Measurements from ENCODE around the gene ATG2A. TPM values are rescaled to one million over a fixed set of nuclear protein-coding genes. Genes with fewer than 3 reads are reported as not detected.
A peak's percentile ranks its signal among the peaks of the same experiment; 100 is the strongest.

Gene ATG2A
- total and polyA plus RNA-seq, 2 donors from 2014 or later = 16.8 to 26.9 TPM

DNA sequence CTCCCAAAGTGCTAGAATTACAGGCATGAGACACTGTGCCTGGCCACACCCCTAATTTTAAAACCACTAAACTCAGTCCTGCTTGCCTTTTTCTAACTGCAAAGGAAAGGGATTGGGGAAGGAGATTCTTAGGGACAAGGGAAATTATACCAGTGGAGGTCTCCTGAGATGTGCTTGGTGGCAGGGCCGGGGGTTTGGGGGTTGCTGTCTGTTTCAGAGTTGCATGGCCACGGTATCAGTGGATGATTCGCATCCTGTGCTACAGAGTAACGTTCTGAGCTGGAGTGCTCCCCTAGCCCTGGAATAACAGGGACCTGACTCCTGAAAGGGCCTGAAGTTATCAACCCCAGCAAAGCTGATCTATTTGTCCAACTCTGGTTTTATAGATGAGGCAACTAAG is 19.5 kb upstream of the ATG2A start:
- TF ChIP-seq, protein P1, sequence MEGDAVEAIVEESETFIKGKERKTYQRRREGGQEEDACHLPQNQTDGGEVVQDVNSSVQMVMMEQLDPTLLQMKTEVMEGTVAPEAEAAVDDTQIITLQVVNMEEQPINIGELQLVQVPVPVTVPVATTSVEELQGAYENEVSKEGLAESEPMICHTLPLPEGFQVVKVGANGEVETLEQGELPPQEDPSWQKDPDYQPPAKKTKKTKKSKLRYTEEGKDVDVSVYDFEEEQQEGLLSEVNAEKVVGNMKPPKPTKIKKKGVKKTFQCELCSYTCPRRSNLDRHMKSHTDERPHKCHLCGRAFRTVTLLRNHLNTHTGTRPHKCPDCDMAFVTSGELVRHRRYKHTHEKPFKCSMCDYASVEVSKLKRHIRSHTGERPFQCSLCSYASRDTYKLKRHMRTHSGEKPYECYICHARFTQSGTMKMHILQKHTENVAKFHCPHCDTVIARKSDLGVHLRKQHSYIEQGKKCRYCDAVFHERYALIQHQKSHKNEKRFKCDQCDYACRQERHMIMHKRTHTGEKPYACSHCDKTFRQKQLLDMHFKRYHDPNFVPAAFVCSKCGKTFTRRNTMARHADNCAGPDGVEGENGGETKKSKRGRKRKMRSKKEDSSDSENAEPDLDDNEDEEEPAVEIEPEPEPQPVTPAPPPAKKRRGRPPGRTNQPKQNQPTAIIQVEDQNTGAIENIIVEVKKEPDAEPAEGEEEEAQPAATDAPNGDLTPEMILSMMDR (IDR thresholded peaks at IDR 0.05; ENCODE audit: borderline replicate concordance, extremely low read depth, insufficient read depth) = no peak
- Histone ChIP-seq H3K4me3 (ENCODE audit: low read length in 3 of 3) (no peak overlapping the region), H3K27ac (ENCODE audit: low read depth in 2 of 2, low read length in 2 of 2) (no peak overlapping the region), H3K36me3 (ENCODE audit: control insufficient read depth in 2 of 3, insufficient read depth in 3 of 3, low read length in 3 of 3) (peaks cover 0 to 14% (median 13%) of the 10 kb centered on the region in 3 donors), H3K27me3 (ENCODE audit: control insufficient read depth, insufficient read depth, low read length) (no peaks in the 10 kb centered on the region), H3K9me3 (ENCODE audit: control insufficient read depth in 2 of 3, insufficient read depth in 1 of 3, low read length in 3 of 3) (no peaks in the 10 kb centered on the region), H3K9ac (ENCODE audit: low read length in 3 of 3) (no peak overlapping the region), H3K4me1 (ENCODE audit: control insufficient read depth in 2 of 3, insufficient read depth in 2 of 3, low read depth in 1 of 3, low read length in 3 of 3) (peaks cover 0 to 2% (median 0%) of the 10 kb centered on the region in 3 donors)
- FAIRE-seq = no peak
- intact Hi-C loops (cut with DNase I) = loop anchor here (10.0 kb wide), 1 partner anchor 58 kb away; the partner anchor contains the start of gene BATF2
- DNase-seq = no peak

DNA sequence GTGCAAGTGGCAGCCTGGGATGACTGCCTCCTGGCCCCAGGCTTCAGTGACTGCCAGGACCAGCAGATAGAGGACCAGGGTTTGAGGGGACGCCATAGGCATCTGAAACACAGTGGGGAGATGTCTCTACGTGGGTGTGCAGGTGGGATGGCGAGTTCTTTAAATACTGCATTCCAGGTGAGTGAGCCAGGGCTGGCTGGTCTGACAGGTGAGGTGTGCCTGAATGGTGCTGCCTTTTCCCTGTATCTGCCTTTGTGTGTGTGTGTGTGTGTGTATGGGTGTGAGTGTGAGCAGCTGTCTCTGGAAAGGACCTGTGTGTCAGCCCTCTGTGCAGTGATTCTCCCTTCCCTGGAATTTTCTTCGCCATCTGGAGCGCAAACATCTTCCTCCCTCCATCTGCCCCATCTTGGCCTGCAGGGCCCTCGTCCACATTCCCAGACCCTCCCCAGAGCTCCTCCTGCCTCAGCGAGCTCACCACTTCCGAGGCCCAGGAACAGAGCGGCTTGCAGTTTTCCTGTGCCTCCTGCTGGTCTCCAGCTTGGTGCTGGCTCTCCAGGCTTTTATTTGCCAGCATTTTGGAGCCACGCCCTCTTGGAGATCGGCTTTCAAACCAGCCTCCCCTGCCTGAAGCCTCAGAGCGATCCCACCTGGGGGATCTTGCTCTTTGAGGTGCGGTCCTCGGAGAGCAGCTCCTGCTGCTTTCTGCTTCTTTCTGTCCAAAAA is 18.5 kb upstream of the ATG2A start, which contains the start of gene GPHA2:
TSS of gene GPHA2 (minus strand) at position 535 of the 723 bp plus-strand sequence. CDS start at position 102, 433 bp downstream.
- H3K36me3 ChIP-seq (ENCODE audit: control insufficient read depth in 2 of 3, insufficient read depth in 3 of 3, low read length in 3 of 3) = peaks cover 0 to 23% (median 20%) of the 10 kb centered on the region in 3 donors
- FAIRE-seq = no peak
- H3K9ac ChIP-seq (ENCODE audit: low read length in 3 of 3) = no peak within 1 kb of the TSS
- H3K4me3 ChIP-seq (ENCODE audit: low read length in 3 of 3) = no peak within 1 kb of the TSS
- peaks cover 0 to 2% (median 0%) of the 10 kb centered on the region in 3 donors for H3K4me1 ChIP-seq (ENCODE audit: control insufficient read depth in 2 of 3, insufficient read depth in 2 of 3, low read depth in 1 of 3, low read length in 3 of 3)
- H3K27ac ChIP-seq (ENCODE audit: low read depth in 2 of 2, low read length in 2 of 2) = no peak within 1 kb of the TSS
- no peaks in the 10 kb centered on the region for H3K27me3 ChIP-seq (ENCODE audit: control insufficient read depth, insufficient read depth, low read length)
- no peaks in the 10 kb centered on the region for H3K9me3 ChIP-seq (ENCODE audit: control insufficient read depth in 2 of 3, insufficient read depth in 1 of 3, low read length in 3 of 3)
- TF ChIP-seq, protein P1 (IDR thresholded peaks at IDR 0.05; ENCODE audit: borderline replicate concordance, extremely low read depth, insufficient read depth) = no peak
- intact Hi-C loops (cut with DNase I) = loop anchor here (10.0 kb wide), 1 partner anchor 59 kb away; the partner anchor contains the start of gene BATF2
- DNase-seq = peak in 4 of 5 donors; percentile 75 to 88 (median 80)

DNA sequence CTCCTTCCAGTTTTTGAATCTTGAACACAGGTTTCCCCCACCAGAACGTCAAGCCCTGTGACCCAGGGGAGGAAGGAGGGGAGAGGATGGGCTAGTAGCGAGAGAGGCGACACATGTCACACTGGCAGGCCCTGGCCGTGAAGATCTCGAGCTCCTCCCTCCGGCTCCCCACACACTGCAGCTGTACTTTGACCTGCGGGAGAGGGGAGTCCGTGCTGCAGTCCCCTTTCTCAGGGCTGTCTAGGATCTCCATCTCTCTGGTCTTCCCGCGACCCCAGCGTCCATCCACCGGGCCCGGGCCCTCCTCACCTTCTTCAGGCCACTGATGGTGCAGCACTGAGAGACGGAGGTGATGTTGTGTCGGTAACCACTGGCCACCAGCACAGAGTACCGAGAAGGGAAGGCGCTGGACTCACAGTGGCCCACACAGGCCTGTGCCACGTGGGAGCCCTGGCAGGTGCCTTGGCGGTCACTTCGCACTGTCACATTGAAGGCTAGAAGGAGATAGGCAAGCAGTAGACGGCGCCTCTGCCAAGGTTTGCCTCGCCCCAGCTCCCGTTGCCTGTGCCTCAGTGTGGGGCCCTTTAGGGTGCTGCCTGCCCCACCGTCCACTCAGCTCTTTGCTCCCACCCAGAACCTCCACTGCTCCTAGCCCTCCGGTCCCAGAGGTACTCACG is 17.8 kb upstream of the ATG2A start:
- H3K36me3 ChIP-seq (ENCODE audit: control insufficient read depth in 2 of 3, insufficient read depth in 3 of 3, low read length in 3 of 3) = peaks cover 0 to 30% (median 23%) of the 10 kb centered on the region in 3 donors
- no peak for FAIRE-seq
- no peaks in the 10 kb centered on the region for H3K27me3 ChIP-seq (ENCODE audit: control insufficient read depth, insufficient read depth, low read length)
- DNase-seq = peak in 3 of 5 donors; percentile 51 to 66 (median 60)
- no peak overlapping the region for H3K4me3 ChIP-seq (ENCODE audit: low read length in 3 of 3)
- H3K27ac ChIP-seq (ENCODE audit: low read depth in 2 of 2, low read length in 2 of 2) = no peak overlapping the region
- TF ChIP-seq, protein P1 (IDR thresholded peaks at IDR 0.05; ENCODE audit: borderline replicate concordance, extremely low read depth, insufficient read depth) = no peak
- H3K9me3 ChIP-seq (ENCODE audit: control insufficient read depth in 2 of 3, insufficient read depth in 1 of 3, low read length in 3 of 3) = no peaks in the 10 kb centered on the region
- H3K9ac ChIP-seq (ENCODE audit: low read length in 3 of 3) = no peak overlapping the region
- intact Hi-C loops (cut with DNase I) = loop anchor here (10.0 kb wide), 1 partner anchor 60 kb away; the partner anchor contains the start of gene BATF2
- peaks cover 0 to 2% (median 0%) of the 10 kb centered on the region in 3 donors for H3K4me1 ChIP-seq (ENCODE audit: control insufficient read depth in 2 of 3, insufficient read depth in 2 of 3, low read depth in 1 of 3, low read length in 3 of 3)
